ENCODE data around the gene CAP1.

DNA sequence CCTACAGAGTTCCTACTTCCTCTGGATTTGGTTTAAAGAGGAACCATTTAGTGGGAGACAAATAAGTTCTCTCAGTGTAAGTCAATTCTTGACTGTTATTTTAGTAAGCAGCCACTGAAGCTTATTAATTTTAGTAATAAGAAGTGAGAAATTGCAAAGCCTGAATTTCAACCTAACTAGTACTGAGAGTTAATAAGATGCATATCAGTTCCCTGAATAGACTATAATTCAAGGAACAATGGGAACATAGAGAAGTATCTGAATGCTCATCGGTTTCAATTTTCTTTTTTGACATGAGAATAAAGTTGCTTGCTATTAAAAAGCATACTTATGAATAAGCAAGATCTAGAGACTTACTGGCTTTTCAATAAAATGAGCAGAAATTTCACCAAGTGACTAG is 64.5 kb downstream of the CAP1 start:
- TF ChIP-seq, protein P1, sequence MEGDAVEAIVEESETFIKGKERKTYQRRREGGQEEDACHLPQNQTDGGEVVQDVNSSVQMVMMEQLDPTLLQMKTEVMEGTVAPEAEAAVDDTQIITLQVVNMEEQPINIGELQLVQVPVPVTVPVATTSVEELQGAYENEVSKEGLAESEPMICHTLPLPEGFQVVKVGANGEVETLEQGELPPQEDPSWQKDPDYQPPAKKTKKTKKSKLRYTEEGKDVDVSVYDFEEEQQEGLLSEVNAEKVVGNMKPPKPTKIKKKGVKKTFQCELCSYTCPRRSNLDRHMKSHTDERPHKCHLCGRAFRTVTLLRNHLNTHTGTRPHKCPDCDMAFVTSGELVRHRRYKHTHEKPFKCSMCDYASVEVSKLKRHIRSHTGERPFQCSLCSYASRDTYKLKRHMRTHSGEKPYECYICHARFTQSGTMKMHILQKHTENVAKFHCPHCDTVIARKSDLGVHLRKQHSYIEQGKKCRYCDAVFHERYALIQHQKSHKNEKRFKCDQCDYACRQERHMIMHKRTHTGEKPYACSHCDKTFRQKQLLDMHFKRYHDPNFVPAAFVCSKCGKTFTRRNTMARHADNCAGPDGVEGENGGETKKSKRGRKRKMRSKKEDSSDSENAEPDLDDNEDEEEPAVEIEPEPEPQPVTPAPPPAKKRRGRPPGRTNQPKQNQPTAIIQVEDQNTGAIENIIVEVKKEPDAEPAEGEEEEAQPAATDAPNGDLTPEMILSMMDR (IDR thresholded peaks at IDR 0.05 in 8 of 11, conservative IDR thresholded peaks at IDR 0.05 in 3 of 11), result no peak
- no peak for TF ChIP-seq POLR2AphosphoS5 (IDR thresholded peaks at IDR 0.05)
